HEK293 (cell line): ENCODE measurements around the gene DNASE1L3.

Experiments
- CTCF ChIA-PET: fragments of 350-600 bp; formaldehyde crosslinking; extraction: SDS; loops from one replicate; lab custom pipeline; 2021; ENCODE audit warnings: antibody characterized with exemption; lab: Yijun Ruan, JAX
- POLR2A ChIA-PET: fragments of 300-600 bp; formaldehyde crosslinking; extraction: SDS; loops from one replicate; lab custom pipeline; 2020; ENCODE audit warnings: antibody characterized with exemption, inconsistent platforms; lab: Yijun Ruan, JAX
- H3K27ac ChIP-seq: fragments of 200-500 bp; sonication (Bioruptor generic); 2 replicates; pipeline ENCODE4 v1.5.1; 2014; ENCODE audit warnings: low read depth, low read length, control low read depth, inconsistent platforms; ENCODE audit errors: extremely low read depth
- H3K36me3 ChIP-seq, 2 experiments: fragments of 200-500 bp in 1 of 2; sonication (Bioruptor generic) in 1 of 2; 1 replicate in 1 of 2; 2 replicates in 1 of 2; pipeline ENCODE4 v1.5.1; 2014 to 2017; ENCODE audit warnings: inconsistent platforms in 2 of 2, low read length in 2 of 2; ENCODE audit not compliant: control insufficient read depth in 2 of 2, insufficient read depth in 1 of 2
- H3K4me1 ChIP-seq: fragments of 200-500 bp; sonication (Bioruptor generic); 2 replicates; pipeline ENCODE4 v1.5.1; 2014; ENCODE audit warnings: mild to moderate bottlenecking, low read length, inconsistent platforms; ENCODE audit not compliant: control insufficient read depth, insufficient read depth
- H3K4me3 ChIP-seq: 2 replicates; pipeline ENCODE4 v1.5.1; 2011; ENCODE audit warnings: low read depth, mild to moderate bottlenecking, control low read depth, low read length, moderate library complexity
- H3K9me3 ChIP-seq: fragments of 200-500 bp; sonication (Bioruptor generic); 2 replicates; pipeline ENCODE4 v1.5.1; 2014; ENCODE audit warnings: low read depth, low read length, inconsistent platforms; ENCODE audit not compliant: control insufficient read depth, insufficient read depth
- CTCF ChIP-seq: fragments of 450-650 bp; formaldehyde crosslinking; IDR thresholded peaks from 2 replicates; pipeline ENCODE4 v1.5.1; 2016; ENCODE audit warnings: missing biosample characterization, missing genetic modification characterization
- GLIS2 ChIP-seq: fragments of 450-650 bp; formaldehyde crosslinking; IDR thresholded peaks from 2 replicates; pipeline ENCODE4 v1.5.1; 2016; ENCODE audit warnings: missing biosample characterization, missing genetic modification characterization
- HIC1 ChIP-seq: fragments of 450-650 bp; formaldehyde crosslinking; IDR thresholded peaks from 2 replicates; pipeline ENCODE4 v1.5.1; 2016; ENCODE audit warnings: missing biosample characterization, missing genetic modification characterization
- IKZF3 ChIP-seq: fragments of 450-650 bp; IDR thresholded peaks from 2 replicates; pipeline ENCODE4 v1.5.0; 2018; ENCODE audit warnings: missing biosample characterization, mild to moderate bottlenecking, missing genetic modification characterization, moderate library complexity
- PRDM6 ChIP-seq: fragments of 450-650 bp; formaldehyde crosslinking; IDR thresholded peaks from 2 replicates; pipeline ENCODE4 v1.5.1; 2017; ENCODE audit warnings: missing biosample characterization, missing genetic modification characterization
- SP7 ChIP-seq: fragments of 450-650 bp; formaldehyde crosslinking; IDR thresholded peaks from 2 replicates; pipeline ENCODE4 v1.5.1; 2016; ENCODE audit warnings: missing biosample characterization, missing genetic modification characterization
- ZNF133 ChIP-seq: fragments of 450-650 bp; formaldehyde crosslinking; IDR thresholded peaks from 2 replicates; pipeline ENCODE4 v1.5.1; 2016; ENCODE audit warnings: missing biosample characterization, missing genetic modification characterization
- ZNF155 ChIP-seq: fragments of 450-650 bp; formaldehyde crosslinking; IDR thresholded peaks from 2 replicates; pipeline ENCODE4 v1.5.1; 2016; ENCODE audit warnings: missing biosample characterization, missing genetic modification characterization
- ZNF184 ChIP-seq: fragments of 450-650 bp; IDR thresholded peaks from 2 replicates; pipeline ENCODE4 v1.5.1; 2018; ENCODE audit warnings: missing biosample characterization, mild to moderate bottlenecking, missing genetic modification characterization
- ZNF335 ChIP-seq: fragments of 450-650 bp; formaldehyde crosslinking; conservative IDR thresholded peaks from 2 replicates; pipeline ENCODE4 v1.5.1; 2016; ENCODE audit warnings: missing biosample characterization, missing genetic modification characterization
- ZNF362 ChIP-seq: fragments of 450-650 bp; formaldehyde crosslinking; IDR thresholded peaks from 2 replicates; pipeline ENCODE4 v1.5.1; 2016; ENCODE audit warnings: missing biosample characterization, missing genetic modification characterization
- ZNF404 ChIP-seq: fragments of 450-650 bp; formaldehyde crosslinking; IDR thresholded peaks from 2 replicates; pipeline ENCODE4 v1.5.1; 2017; ENCODE audit warnings: missing biosample characterization, missing genetic modification characterization
- ZNF624 ChIP-seq: fragments of 450-650 bp; formaldehyde crosslinking; IDR thresholded peaks from 2 replicates; pipeline ENCODE4 v1.5.1; 2017; ENCODE audit warnings: missing biosample characterization, missing genetic modification characterization
- ZNF677 ChIP-seq: fragments of 450-650 bp; IDR thresholded peaks from 2 replicates; pipeline ENCODE4 v1.5.0; 2018; ENCODE audit warnings: missing biosample characterization, mild to moderate bottlenecking, missing genetic modification characterization, moderate library complexity
- ZNF791 ChIP-seq: fragments of 450-650 bp; formaldehyde crosslinking; IDR thresholded peaks from 2 replicates; pipeline ENCODE4 v1.5.1; 2016; ENCODE audit warnings: missing biosample characterization, missing genetic modification characterization

DNASE1L3 gene

GRCh38 chr3:58250093-58250707, 39.4 kb upstream of the DNASE1L3 start:
- Histone ChIP-seq H3K4me1 (peaks cover 4% of the 10 kb centered on the region), H3K9me3 (no peaks in the 10 kb centered on the region), H3K36me3 (no peaks in the 10 kb centered on the region), H3K27ac (no peak overlapping the region), H3K4me3 (no peak overlapping the region)
- ChIA-PET POLR2A (no interaction called here), CTCF (interaction anchor here (0.5 to 1.1 kb wide), 3 partner anchors 30 to 82 kb away, joined by 3 to 4 read pairs (median 4); no protein-coding TSS in a partner anchor)
- TF ChIP-seq CTCF (tag by site-specific recombination) (0 out of 2 replicates have a peak, but pooled peaks have one; percentile 36), ZNF404 (no peak)

- ChIA-PET CTCF (interaction anchor here (0.7 to 1.1 kb wide), 2 partner anchors 50 to 72 kb away, joined by 3 to 4 read pairs; no protein-coding TSS in a partner anchor), POLR2A (no interaction called here)
- Histone ChIP-seq H3K9me3 (no peaks in the 10 kb centered on the region), H3K4me1 (peaks cover 4% of the 10 kb centered on the region), H3K36me3 (no peaks in the 10 kb centered on the region), H3K27ac (no peak overlapping the region), H3K4me3 (no peak overlapping the region)
- TF ChIP-seq PRDM6 (tag by site-specific recombination) (no peak), ZNF335 (tag by site-specific recombination) (peak; percentile 35; the same call in 1 of the 2 replicates), IKZF3 (tag by site-specific recombination) (no peak), HIC1 (no peak), ZNF677 (no peak), ZNF184 (tag by site-specific recombination) (no peak), SP7 (tag by site-specific recombination) (peak; percentile 42; the same call in 1 of the 2 replicates), ZNF133 (no peak), ZNF791 (tag by site-specific recombination) (no peak), ZNF155 (tag by site-specific recombination) (no peak), GLIS2 (tag by site-specific recombination) (no peak), ZNF362 (tag by site-specific recombination) (no peak), ZNF624 (tag by site-specific recombination) (no peak)
Measured at GRCh38 chr3:58249358-58250092, 38.8 kb upstream of the DNASE1L3 start.
